ENCODE data around the gene SULT1C2. TPM values are rescaled to one million over a fixed set of nuclear protein-coding genes. Genes with fewer than 3 reads are reported as not detected.

SULT1C2 gene
- total RNA-seq, 1 donor from 2014 or later: 1.9 TPM

- H3K27ac ChIP-seq (replicated peaks): no peak overlapping the region
- DNase-seq: no peak
- intact Hi-C loops (cut with micrococcal nuclease): no loop called here
- no peak overlapping the region for H3K4me3 ChIP-seq
- H3K9me3 ChIP-seq (replicated peaks): no peaks in the 10 kb centered on the region
- TF ChIP-seq, protein P1, sequence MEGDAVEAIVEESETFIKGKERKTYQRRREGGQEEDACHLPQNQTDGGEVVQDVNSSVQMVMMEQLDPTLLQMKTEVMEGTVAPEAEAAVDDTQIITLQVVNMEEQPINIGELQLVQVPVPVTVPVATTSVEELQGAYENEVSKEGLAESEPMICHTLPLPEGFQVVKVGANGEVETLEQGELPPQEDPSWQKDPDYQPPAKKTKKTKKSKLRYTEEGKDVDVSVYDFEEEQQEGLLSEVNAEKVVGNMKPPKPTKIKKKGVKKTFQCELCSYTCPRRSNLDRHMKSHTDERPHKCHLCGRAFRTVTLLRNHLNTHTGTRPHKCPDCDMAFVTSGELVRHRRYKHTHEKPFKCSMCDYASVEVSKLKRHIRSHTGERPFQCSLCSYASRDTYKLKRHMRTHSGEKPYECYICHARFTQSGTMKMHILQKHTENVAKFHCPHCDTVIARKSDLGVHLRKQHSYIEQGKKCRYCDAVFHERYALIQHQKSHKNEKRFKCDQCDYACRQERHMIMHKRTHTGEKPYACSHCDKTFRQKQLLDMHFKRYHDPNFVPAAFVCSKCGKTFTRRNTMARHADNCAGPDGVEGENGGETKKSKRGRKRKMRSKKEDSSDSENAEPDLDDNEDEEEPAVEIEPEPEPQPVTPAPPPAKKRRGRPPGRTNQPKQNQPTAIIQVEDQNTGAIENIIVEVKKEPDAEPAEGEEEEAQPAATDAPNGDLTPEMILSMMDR (IDR thresholded peaks at IDR 0.05; ENCODE audit: borderline replicate concordance): no peak
- no peaks in the 10 kb centered on the region for H3K27me3 ChIP-seq (ENCODE audit: low read depth)
- H3K4me1 ChIP-seq: no peaks in the 10 kb centered on the region
- no peaks in the 10 kb centered on the region for H3K36me3 ChIP-seq
Measured at GRCh38 chr2:108253106-108253505, 35.6 kb upstream of the SULT1C2 start.

GRCh38 chr2:108257757-108258331, 30.9 kb upstream of the SULT1C2 start:
- Histone ChIP-seq H3K27me3 (ENCODE audit: low read depth) (no peaks in the 10 kb centered on the region), H3K36me3 (no peaks in the 10 kb centered on the region), H3K9me3 (replicated peaks) (no peaks in the 10 kb centered on the region), H3K27ac (replicated peaks) (no peak overlapping the region), H3K4me1 (no peaks in the 10 kb centered on the region), H3K4me3 (no peak overlapping the region)
- DNase-seq: no peak
- TF ChIP-seq, protein P1 (IDR thresholded peaks at IDR 0.05; ENCODE audit: borderline replicate concordance): no peak
- intact Hi-C loops (cut with micrococcal nuclease): no loop called here

- Histone ChIP-seq H3K4me3 (no peak overlapping the region), H3K4me1 (no peaks in the 10 kb centered on the region), H3K27me3 (ENCODE audit: low read depth) (peaks cover 7% of the 10 kb centered on the region), H3K36me3 (no peaks in the 10 kb centered on the region), H3K27ac (replicated peaks) (no peak overlapping the region), H3K9me3 (replicated peaks) (no peaks in the 10 kb centered on the region)
- intact Hi-C loops (cut with micrococcal nuclease): no loop called here
- TF ChIP-seq, protein P1 (IDR thresholded peaks at IDR 0.05; ENCODE audit: borderline replicate concordance): no peak
- no peak for DNase-seq
Measured at GRCh38 chr2:108260773-108261172, 27.9 kb upstream of the SULT1C2 start.

DNA sequence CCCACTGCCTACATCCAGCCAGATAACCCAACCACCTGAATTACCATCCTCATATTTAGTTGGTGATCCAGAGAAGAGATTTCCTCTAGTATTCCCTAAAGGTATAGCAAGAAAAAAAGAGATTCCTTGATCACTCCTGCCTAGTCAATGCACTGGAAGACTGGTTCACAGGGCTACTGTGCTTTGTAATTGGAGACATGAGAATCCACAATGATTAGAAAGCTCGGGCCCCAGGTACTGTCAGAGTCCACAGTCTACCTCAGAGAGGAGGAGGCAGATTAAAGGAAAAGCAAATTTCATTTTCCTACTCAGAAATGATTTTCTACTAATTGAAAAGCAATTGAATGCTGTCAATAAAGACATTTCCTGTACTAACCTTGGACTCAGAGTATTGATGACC, 26.7 kb upstream of the SULT1C2 start:
- DNase-seq: no peak
- no peak overlapping the region for H3K27ac ChIP-seq (replicated peaks)
- H3K4me3 ChIP-seq: no peak overlapping the region
- peaks cover 7% of the 10 kb centered on the region for H3K27me3 ChIP-seq (ENCODE audit: low read depth)
- TF ChIP-seq, protein P1 (IDR thresholded peaks at IDR 0.05; ENCODE audit: borderline replicate concordance): no peak
- no peaks in the 10 kb centered on the region for H3K9me3 ChIP-seq (replicated peaks)
- intact Hi-C loops (cut with micrococcal nuclease): no loop called here
- H3K4me1 ChIP-seq: no peaks in the 10 kb centered on the region
- no peaks in the 10 kb centered on the region for H3K36me3 ChIP-seq

- H3K27ac ChIP-seq (replicated peaks): no peak overlapping the region
- no peaks in the 10 kb centered on the region for H3K36me3 ChIP-seq
- no peak overlapping the region for H3K4me3 ChIP-seq
- H3K9me3 ChIP-seq (replicated peaks): no peaks in the 10 kb centered on the region
- peaks cover 7% of the 10 kb centered on the region for H3K27me3 ChIP-seq (ENCODE audit: low read depth)
- H3K4me1 ChIP-seq: no peaks in the 10 kb centered on the region
- no peak for DNase-seq
- intact Hi-C loops (cut with micrococcal nuclease): no loop called here
- TF ChIP-seq, protein P1 (IDR thresholded peaks at IDR 0.05; ENCODE audit: borderline replicate concordance): no peak
Measured at GRCh38 chr2:108263401-108263800, 25.3 kb upstream of the SULT1C2 start.
